Measurements from ENCODE around the gene VWA3A. TPM values are rescaled to one million over a fixed set of nuclear protein-coding genes. Genes with fewer than 3 reads are reported as not detected.

The VWA3A gene
- total RNA-seq, 2 donors from 2014 or later, result not detected

GRCh38 chr16:22054847-22055590 lies 37.3 kb upstream of the VWA3A start:
- no peaks in the 10 kb centered on the region for H3K36me3 ChIP-seq
- no peak for DNase-seq (ENCODE audit: low spot score)
- no peak for TF ChIP-seq CTCF (IDR thresholded peaks at IDR 0.05)
- no peaks in the 10 kb centered on the region for H3K27me3 ChIP-seq
- no peaks in the 10 kb centered on the region for H3K9me3 ChIP-seq
- no peaks in the 10 kb centered on the region for H3K4me1 ChIP-seq
- H3K27ac ChIP-seq, result no peak overlapping the region
- H3K4me3 ChIP-seq, result no peak overlapping the region

GRCh38 chr16:22055881-22056280 lies 36.5 kb upstream of the VWA3A start:
- no peak for TF ChIP-seq CTCF (IDR thresholded peaks at IDR 0.05)

GRCh38 chr16:22063888-22064467 lies 28.4 kb upstream of the VWA3A start:
- no peak for TF ChIP-seq CTCF (IDR thresholded peaks at IDR 0.05)

More at GRCh38 chr16:22055881-22056280, 36.5 kb upstream of the VWA3A start:
- Histone ChIP-seq H3K9me3 (no peaks in the 10 kb centered on the region), H3K27ac (no peak overlapping the region), H3K27me3 (no peaks in the 10 kb centered on the region), H3K4me1 (no peaks in the 10 kb centered on the region), H3K4me3 (no peak overlapping the region), H3K36me3 (no peaks in the 10 kb centered on the region)
- no peak for DNase-seq (ENCODE audit: low spot score)

GRCh38 chr16:22065252-22065651 lies 27.1 kb upstream of the VWA3A start:
- TF ChIP-seq CTCF (IDR thresholded peaks at IDR 0.05), result no peak
- Histone ChIP-seq H3K4me1 (peaks cover 0 to 4% of the 10 kb centered on the region in 2 donors), H3K4me3 (no peak overlapping the region), H3K9me3 (no peaks in the 10 kb centered on the region), H3K27me3 (no peaks in the 10 kb centered on the region), H3K36me3 (no peaks in the 10 kb centered on the region), H3K27ac (no peak overlapping the region)
- no peak for DNase-seq (ENCODE audit: low spot score)

More at GRCh38 chr16:22063888-22064467, 28.4 kb upstream of the VWA3A start:
- no peaks in the 10 kb centered on the region for H3K36me3 ChIP-seq
- no peaks in the 10 kb centered on the region for H3K27me3 ChIP-seq
- no peak overlapping the region for H3K4me3 ChIP-seq
- no peaks in the 10 kb centered on the region for H3K4me1 ChIP-seq
- no peak overlapping the region for H3K27ac ChIP-seq
- DNase-seq (ENCODE audit: low spot score), result no peak
- no peaks in the 10 kb centered on the region for H3K9me3 ChIP-seq

GRCh38 chr16:22070361-22071330 lies 21.7 kb upstream of the VWA3A start:
- Histone ChIP-seq H3K36me3 (no peaks in the 10 kb centered on the region), H3K27ac (no peak overlapping the region), H3K9me3 (no peaks in the 10 kb centered on the region), H3K4me1 (peaks cover 0 to 18% of the 10 kb centered on the region in 2 donors), H3K27me3 (no peaks in the 10 kb centered on the region), H3K4me3 (no peak overlapping the region)
- no peak for TF ChIP-seq CTCF (IDR thresholded peaks at IDR 0.05)
- DNase-seq (ENCODE audit: low spot score), result no peak
